Rectal smooth muscle tissue (tissue), 1 donor: Measurements from ENCODE around the gene SBNO1.

Experiments
- H3K27ac ChIP-seq: one replicate; pipeline ENCODE4 v1.7.0; 2013; ENCODE audit warnings: low read depth, low read length, inconsistent platforms
- H3K27me3 ChIP-seq: one replicate; pipeline ENCODE4 v1.7.0; 2013; ENCODE audit warnings: low read length; ENCODE audit not compliant: control insufficient read depth, insufficient read depth
- H3K36me3 ChIP-seq: one replicate; pipeline ENCODE4 v1.7.0; 2013; ENCODE audit warnings: low read length; ENCODE audit not compliant: control insufficient read depth, insufficient read depth
- H3K4me1 ChIP-seq: one replicate; pipeline ENCODE4 v1.7.0; 2013; ENCODE audit warnings: low read length; ENCODE audit not compliant: control insufficient read depth, insufficient read depth
- H3K4me3 ChIP-seq: one replicate; pipeline ENCODE4 v1.7.0; 2013; ENCODE audit warnings: low read length
- H3K9ac ChIP-seq: one replicate; pipeline ENCODE4 v1.7.0; 2013; ENCODE audit warnings: low read length

The SBNO1 gene

DNA sequence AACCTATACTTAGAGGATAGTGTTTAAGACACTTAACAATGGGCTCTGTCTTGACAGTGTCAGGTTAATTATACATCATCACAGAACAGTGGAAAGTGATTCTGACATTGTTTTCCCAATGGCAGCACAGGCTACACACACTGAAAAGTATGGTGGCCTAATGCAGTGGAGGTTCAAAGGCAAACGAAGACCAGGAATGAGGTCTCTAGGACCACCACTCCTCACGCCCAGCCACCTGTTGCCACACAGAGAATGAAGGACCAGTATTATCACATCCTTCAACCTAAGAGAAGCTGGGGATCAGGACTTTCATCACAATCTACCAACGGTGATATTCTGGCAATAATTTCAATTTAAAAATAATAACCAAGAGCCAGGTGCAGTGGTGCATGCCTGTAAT, 58.4 kb downstream of the SBNO1 start:
- Histone ChIP-seq H3K27me3 (no peaks in the 10 kb centered on the region), H3K9ac (no peak overlapping the region), H3K4me3 (no peak overlapping the region), H3K4me1 (no peaks in the 10 kb centered on the region), H3K36me3 (peaks cover 16% of the 10 kb centered on the region), H3K27ac (no peak overlapping the region)

GRCh38 chr12:123305136-123305535, 59.5 kb downstream of the SBNO1 start:
- Histone ChIP-seq H3K9ac (no peak overlapping the region), H3K4me3 (no peak overlapping the region), H3K27me3 (no peaks in the 10 kb centered on the region), H3K27ac (no peak overlapping the region), H3K4me1 (no peaks in the 10 kb centered on the region), H3K36me3 (peaks cover 13% of the 10 kb centered on the region)

GRCh38 chr12:123293178-123293760, 71.4 kb downstream of the SBNO1 start:
- Histone ChIP-seq H3K9ac (no peak overlapping the region), H3K4me1 (no peaks in the 10 kb centered on the region), H3K36me3 (peaks cover 30% of the 10 kb centered on the region), H3K27ac (no peak overlapping the region), H3K27me3 (no peaks in the 10 kb centered on the region), H3K4me3 (no peak overlapping the region)

- Histone ChIP-seq H3K27me3 (no peaks in the 10 kb centered on the region), H3K36me3 (peaks cover 10% of the 10 kb centered on the region), H3K4me1 (no peaks in the 10 kb centered on the region), H3K27ac (no peak overlapping the region), H3K4me3 (no peak overlapping the region), H3K9ac (no peak overlapping the region)
Measured at GRCh38 chr12:123289911-123290310, 74.7 kb downstream of the SBNO1 start.

- no peaks in the 10 kb centered on the region for H3K27me3 ChIP-seq
- H3K27ac ChIP-seq, result no peak overlapping the region
- H3K36me3 ChIP-seq, result peaks cover 10% of the 10 kb centered on the region
- no peaks in the 10 kb centered on the region for H3K4me1 ChIP-seq
- no peak overlapping the region for H3K4me3 ChIP-seq
- no peak overlapping the region for H3K9ac ChIP-seq
Measured at GRCh38 chr12:123288751-123289346, 75.8 kb downstream of the SBNO1 start.

- Histone ChIP-seq H3K4me1 (no peaks in the 10 kb centered on the region), H3K27ac (no peak overlapping the region), H3K9ac (no peak overlapping the region), H3K4me3 (no peak overlapping the region), H3K36me3 (no peaks in the 10 kb centered on the region), H3K27me3 (no peaks in the 10 kb centered on the region)
Measured at GRCh38 chr12:123286652-123287373, 77.8 kb downstream of the SBNO1 start.

GRCh38 chr12:123284669-123285068, 80.0 kb downstream of the SBNO1 start:
- H3K27ac ChIP-seq, result no peak overlapping the region
- no peak overlapping the region for H3K4me3 ChIP-seq
- H3K36me3 ChIP-seq, result no peaks in the 10 kb centered on the region
- no peaks in the 10 kb centered on the region for H3K27me3 ChIP-seq
- H3K9ac ChIP-seq, result no peak overlapping the region
- H3K4me1 ChIP-seq, result no peaks in the 10 kb centered on the region

- no peaks in the 10 kb centered on the region for H3K4me1 ChIP-seq
- H3K36me3 ChIP-seq, result no peaks in the 10 kb centered on the region
- H3K9ac ChIP-seq, result no peak overlapping the region
- H3K27me3 ChIP-seq, result no peaks in the 10 kb centered on the region
- no peak overlapping the region for H3K4me3 ChIP-seq
- H3K27ac ChIP-seq, result no peak overlapping the region
Measured at GRCh38 chr12:123283461-123283860, 81.2 kb downstream of the SBNO1 start.

DNA sequence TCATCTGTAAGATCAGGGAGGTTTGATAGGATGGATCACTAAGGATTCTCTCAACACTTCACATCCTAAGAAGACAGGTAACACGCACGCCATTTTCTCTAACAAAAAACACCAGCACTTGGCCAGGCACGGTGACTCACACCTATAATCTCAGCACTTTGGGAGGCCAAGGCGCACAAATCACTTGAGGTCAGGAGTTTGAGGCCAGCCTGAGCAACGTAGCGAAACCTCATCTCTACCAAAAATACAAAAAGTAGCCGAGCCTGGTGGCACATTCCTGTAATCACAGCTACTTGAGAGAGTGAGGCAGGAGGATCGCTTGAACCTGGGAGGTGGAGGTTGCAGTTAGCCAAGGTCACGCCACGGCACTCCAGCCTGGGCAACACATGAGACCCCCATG, 82.5 kb downstream of the SBNO1 start:
- Histone ChIP-seq H3K4me1 (no peaks in the 10 kb centered on the region), H3K36me3 (no peaks in the 10 kb centered on the region), H3K9ac (no peak overlapping the region), H3K4me3 (no peak overlapping the region), H3K27me3 (no peaks in the 10 kb centered on the region), H3K27ac (no peak overlapping the region)

DNA sequence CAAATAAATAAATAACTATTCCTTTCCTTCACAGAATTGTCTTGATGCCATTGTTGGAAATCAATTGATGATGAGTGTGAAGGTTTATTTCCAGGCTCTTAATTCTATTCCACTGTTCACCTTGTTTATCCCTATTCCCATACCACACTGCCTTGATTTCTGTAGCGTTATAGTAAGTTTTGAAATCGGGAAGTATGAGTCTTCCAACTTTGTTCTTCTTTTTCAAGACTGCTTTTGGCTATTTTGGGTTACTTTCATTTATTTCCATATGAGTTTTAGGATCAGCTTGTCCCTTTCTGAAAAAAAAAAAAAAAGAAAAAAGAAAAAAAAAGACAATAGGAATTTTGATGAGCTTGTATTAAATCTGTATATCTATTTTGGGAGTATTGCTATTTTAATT, 83.7 kb downstream of the SBNO1 start:
- Histone ChIP-seq H3K9ac (no peak overlapping the region), H3K4me1 (no peaks in the 10 kb centered on the region), H3K36me3 (no peaks in the 10 kb centered on the region), H3K27me3 (no peaks in the 10 kb centered on the region), H3K27ac (no peak overlapping the region), H3K4me3 (no peak overlapping the region)

- Histone ChIP-seq H3K9ac (no peak overlapping the region), H3K4me3 (no peak overlapping the region), H3K27me3 (no peaks in the 10 kb centered on the region), H3K36me3 (no peaks in the 10 kb centered on the region), H3K4me1 (no peaks in the 10 kb centered on the region), H3K27ac (no peak overlapping the region)
Measured at GRCh38 chr12:123278101-123278627, 86.5 kb downstream of the SBNO1 start.

DNA sequence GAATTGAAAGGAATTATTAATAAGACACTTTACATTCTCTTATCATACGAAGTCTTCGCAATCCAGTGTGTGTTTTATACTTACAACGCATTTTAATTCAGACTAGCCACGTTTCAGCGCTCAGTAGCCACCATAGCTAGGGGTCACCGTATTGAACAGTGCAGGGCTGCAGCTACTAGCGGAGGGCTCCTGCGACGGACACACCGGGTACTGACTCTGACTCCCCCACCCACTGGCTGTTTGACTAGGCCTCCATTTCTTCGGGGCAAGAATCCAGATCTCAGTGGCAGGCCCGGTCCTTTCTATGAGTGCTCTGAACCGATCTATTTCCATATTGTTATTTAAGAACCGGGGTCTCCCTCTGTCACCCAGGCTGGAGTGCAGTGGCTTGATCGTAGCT, 91.5 kb downstream of the SBNO1 start:
- no peak overlapping the region for H3K4me3 ChIP-seq
- no peak overlapping the region for H3K27ac ChIP-seq
- H3K9ac ChIP-seq, result no peak overlapping the region
- no peaks in the 10 kb centered on the region for H3K36me3 ChIP-seq
- peaks cover 10% of the 10 kb centered on the region for H3K4me1 ChIP-seq
- no peaks in the 10 kb centered on the region for H3K27me3 ChIP-seq
